Right hindlimb (tissue), 1 donor: ENCODE results near the gene PRKCE.
"Not testable (repeated sequence)": the region's sequence is repeated elsewhere in the genome, so short reads cannot be mapped to it uniquely, and the experiment has no call there.

Source experiments
- DNase-seq: peaks from one replicate; pipeline ENCODE4 v3.0.0-alpha.2; 2018

Gene PRKCE

GRCh38 chr2:46223514-46223913 lies 572.0 kb downstream of the PRKCE start:
- not testable (repeated sequence) for DNase-seq

- DNase-seq = no peak
Observed at GRCh38 chr2:46225150-46225625, 573.7 kb downstream of the PRKCE start.

- DNase-seq = no peak
Observed at GRCh38 chr2:46225730-46226129, 574.3 kb downstream of the PRKCE start.

GRCh38 chr2:46226620-46227019 lies 575.1 kb downstream of the PRKCE start:
- no peak for DNase-seq

- no peak for DNase-seq
Observed at GRCh38 chr2:46227022-46227421, 575.5 kb downstream of the PRKCE start.

DNA sequence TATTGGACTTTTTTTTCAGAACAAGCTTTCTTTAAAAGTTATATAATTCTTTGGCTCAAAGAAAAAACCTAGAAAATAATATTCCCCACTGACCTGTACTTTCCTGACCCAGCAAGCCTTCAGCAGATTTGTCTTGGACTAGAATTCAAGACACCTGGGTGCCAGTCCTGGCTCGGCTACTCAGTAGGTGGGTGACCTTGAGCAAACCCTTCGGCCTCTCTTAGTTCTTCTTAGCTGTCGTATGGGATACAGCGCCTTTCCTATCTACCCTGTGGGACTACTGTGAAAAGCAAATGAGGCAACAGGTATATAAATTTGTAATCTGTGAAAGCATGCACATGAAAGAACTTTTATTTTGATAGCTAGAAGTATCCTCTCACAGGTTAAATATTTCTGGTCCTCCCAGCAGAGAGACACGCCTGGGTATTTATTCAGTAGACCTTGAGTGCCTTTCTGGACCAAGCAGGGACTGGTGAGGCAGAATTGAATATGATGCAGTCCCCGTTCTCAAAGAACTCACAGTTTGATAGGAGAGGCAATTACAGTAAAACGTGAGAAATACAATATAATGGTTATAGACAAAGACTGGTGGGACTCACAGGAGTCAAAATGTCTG lies 576.3 kb downstream of the PRKCE start:
- no peak for DNase-seq

- DNase-seq = no peak
Observed at GRCh38 chr2:46229134-46230063, 577.9 kb downstream of the PRKCE start.

DNA sequence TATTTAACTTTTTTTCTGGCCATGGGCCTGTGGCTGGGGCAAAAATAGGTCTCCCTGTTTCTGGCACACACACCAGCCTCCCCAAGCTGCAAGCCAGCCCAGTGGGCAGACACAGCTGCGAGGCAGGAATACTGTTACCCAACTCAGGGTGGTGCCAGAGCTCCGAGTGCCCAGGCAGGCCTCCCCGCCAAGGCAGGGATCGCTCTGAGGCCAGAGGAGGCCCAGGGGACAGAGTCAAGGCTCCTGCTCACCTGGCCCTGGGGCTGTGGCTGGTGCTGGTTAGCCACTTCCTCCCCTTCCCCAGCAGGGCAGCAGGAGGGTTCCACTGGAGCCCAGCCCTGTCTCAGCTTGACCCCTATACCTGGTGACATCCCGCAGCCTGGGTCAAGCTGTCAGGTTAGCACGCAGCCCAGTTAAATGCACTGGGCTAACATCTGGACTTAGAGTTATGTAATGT lies 578.7 kb downstream of the PRKCE start:
- DNase-seq = no peak

GRCh38 chr2:46230677-46231425 lies 579.4 kb downstream of the PRKCE start:
- DNase-seq = no peak

- no peak for DNase-seq
Observed at GRCh38 chr2:46231721-46232120, 580.2 kb downstream of the PRKCE start.

GRCh38 chr2:46232860-46233259 lies 581.4 kb downstream of the PRKCE start:
- no peak for DNase-seq

GRCh38 chr2:46236006-46236875 lies 584.8 kb downstream of the PRKCE start:
- no peak for DNase-seq

GRCh38 chr2:46236876-46237859 lies 585.7 kb downstream of the PRKCE start:
- DNase-seq = no peak
